GM12872 (cell line): ENCODE data around the gene THAP3.

ENCODE experiments used
- TF ChIP-seq, protein P1 (sequence below): IDR thresholded peaks from 3 replicates; pipeline ENCODE4 v1.5.1; 2011; ENCODE audit warnings: low read depth, mild to moderate bottlenecking, low read length, moderate library complexity; ENCODE audit not compliant: insufficient read depth

The THAP3 gene

DNA sequence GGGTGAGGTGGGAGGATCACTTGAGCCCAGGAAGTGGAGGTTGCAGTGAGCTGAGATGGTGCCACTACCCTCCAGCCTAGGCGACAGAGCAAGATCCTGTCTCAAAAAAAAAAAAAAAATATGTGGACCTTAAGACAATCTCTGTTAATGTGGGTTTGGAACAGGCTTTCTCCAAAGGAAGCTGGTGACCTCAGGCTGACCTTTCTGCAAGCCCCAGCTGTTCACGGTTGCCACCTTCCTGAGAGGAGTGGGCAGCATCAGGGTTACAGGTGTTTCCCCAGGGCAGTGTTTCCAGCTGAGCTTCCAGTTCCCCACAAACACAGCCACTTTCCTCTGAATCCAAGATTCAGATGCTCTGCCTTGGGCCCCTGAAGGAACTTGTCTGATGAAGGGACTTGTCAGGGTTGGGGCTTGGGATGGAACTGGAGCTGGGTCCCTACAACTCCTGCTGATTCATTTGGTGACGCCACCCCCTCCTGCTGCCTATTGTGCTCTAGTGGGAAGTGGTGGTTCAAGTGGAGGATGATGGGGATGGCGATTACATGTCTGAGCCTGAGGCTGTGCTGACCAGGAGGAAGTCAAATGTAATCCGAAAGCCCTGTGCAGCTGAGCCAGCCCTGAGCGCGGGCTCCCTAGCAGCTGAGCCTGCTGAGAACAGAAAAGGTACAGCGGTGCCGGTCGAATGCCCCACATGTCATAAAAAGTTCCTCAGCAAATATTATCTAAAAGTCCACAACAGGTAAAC lies 42.9 kb upstream of the THAP3 start:
- TF ChIP-seq, protein P1, sequence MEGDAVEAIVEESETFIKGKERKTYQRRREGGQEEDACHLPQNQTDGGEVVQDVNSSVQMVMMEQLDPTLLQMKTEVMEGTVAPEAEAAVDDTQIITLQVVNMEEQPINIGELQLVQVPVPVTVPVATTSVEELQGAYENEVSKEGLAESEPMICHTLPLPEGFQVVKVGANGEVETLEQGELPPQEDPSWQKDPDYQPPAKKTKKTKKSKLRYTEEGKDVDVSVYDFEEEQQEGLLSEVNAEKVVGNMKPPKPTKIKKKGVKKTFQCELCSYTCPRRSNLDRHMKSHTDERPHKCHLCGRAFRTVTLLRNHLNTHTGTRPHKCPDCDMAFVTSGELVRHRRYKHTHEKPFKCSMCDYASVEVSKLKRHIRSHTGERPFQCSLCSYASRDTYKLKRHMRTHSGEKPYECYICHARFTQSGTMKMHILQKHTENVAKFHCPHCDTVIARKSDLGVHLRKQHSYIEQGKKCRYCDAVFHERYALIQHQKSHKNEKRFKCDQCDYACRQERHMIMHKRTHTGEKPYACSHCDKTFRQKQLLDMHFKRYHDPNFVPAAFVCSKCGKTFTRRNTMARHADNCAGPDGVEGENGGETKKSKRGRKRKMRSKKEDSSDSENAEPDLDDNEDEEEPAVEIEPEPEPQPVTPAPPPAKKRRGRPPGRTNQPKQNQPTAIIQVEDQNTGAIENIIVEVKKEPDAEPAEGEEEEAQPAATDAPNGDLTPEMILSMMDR: no peak

DNA sequence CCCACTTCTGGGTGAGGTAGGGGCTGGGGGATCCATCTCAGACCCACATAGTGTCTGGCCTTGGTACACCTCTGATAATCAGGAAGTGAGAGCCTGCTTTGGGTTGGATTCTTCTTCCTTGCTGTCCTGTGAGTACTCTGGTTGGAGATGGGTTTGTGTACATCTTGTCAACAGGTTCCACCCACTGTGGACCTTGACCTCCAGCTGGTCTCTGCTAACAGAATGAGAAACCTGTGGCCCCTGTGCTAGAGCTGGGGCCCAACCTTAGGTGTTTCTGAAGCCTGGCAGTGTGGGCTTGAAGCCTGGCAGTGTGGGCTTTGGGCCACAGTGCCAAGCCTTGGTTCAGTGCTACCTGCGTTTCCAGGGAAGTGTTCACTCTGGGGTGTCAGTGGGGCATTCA lies 42.3 kb upstream of the THAP3 start:
- TF ChIP-seq, protein P1: no peak

DNA sequence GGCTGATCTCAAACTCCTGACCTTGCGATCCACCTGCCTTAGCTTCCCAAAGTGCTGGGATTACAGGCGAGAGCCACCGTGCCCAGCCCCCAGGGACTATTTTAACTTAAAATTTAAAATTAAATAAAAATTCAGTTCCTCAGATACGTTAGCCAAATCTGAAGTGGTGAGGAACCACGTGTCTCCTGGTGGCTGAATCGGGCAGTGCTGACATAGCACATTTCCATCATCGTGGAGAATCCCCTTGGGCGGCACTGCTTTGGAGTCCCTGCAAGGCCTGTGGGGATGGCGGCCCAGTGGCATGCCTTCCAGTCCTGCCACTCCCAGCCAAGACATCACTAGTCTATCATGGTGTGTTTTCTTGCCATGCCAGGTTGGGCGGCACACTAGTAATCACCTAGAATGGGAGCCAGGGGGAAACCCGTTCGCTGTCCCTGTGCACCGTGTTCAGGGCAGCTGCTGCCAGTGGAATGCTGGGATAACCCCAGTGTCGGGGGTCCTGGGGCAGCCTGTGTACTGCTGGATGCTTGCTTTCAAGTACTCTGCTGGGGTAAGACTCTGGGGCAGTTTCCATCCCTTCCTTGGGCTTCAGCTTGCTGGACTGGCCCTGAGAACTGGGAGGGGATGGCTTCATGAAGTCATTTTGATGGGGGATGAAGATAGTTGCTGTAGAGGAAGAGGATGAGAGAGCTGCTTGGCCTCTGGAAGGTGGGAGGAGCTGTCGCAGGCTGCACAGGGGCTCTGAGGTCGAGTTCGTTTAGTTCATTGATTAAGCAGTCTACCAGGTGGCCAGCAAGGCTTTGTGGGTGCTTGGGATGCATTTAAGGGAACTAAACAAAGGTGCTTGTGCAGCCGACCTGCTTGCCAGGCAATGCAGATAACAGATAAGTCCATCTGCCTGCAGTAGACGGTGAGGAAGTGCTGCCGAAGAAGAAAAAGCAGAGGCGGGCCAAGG lies 40.3 kb upstream of the THAP3 start:
- TF ChIP-seq, protein P1: no peak

DNA sequence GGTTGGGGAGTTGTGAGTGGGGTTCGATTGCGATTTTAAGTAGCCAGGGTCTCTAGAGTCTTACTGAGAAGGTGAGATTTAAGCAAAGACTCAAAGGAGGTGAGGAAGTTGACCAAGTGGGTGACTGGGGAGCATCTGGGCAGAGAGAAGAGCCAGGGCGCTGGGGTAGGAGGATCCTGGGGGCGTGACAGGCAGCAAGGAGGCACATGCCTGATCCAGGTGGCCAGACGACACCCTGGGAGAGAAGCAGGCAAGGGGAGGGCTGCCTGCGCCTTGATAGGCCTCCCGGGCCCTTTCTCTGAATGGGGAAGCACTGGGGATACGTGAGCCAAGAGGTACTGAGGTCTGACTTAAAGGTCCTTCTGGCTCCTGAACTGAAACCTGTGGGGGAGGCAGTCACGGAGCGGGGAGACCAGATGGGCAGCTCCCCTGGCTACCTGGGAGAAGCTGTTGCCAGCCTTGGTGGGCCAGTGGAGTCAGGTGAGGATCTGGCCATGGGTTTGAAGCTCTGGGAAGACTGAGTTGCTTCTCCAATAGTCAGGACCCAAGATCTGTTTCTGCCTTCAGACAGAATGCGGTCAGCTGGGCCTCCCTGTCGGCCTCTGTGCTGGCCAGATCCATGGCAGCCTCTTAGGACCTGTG lies 39.5 kb upstream of the THAP3 start:
- TF ChIP-seq, protein P1: no peak

DNA sequence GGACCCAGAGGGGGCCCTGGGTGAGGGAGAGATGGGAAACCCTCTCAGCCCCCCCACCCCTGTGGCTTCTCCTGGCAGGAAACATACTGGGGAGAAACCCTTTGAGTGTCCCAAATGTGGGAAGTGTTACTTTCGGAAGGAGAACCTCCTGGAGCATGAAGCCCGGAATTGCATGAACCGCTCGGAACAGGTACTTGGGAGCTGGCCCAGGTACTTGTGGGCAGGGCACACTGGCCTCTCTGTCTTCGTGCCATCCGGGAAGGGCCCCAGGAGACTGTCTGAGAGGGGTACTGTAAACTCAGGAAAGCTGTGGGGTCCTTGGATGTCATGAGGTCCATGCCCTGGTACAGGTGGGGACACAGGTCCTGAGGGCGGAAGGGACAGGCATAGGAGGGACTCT lies 38.8 kb upstream of the THAP3 start:
- TF ChIP-seq, protein P1: no peak

DNA sequence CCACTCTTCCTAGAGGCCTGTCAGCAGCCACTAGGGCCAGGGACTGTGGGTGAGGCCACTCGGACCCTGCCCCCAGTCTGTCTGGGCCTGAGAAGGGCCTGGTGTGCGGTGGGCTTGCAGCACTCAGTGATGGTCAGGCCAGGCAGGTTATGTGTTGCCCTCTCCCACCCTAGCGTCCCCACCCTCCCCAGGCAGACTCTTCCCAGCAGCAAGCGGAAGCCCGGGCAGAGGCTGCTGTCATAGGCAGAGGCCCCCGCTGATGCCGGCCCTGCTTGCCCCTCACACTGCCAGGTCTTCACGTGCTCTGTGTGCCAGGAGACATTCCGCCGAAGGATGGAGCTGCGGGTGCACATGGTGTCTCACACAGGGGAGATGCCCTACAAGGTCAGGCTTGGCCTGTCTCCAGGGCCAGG lies 38.3 kb upstream of the THAP3 start:
- TF ChIP-seq, protein P1: no peak

DNA sequence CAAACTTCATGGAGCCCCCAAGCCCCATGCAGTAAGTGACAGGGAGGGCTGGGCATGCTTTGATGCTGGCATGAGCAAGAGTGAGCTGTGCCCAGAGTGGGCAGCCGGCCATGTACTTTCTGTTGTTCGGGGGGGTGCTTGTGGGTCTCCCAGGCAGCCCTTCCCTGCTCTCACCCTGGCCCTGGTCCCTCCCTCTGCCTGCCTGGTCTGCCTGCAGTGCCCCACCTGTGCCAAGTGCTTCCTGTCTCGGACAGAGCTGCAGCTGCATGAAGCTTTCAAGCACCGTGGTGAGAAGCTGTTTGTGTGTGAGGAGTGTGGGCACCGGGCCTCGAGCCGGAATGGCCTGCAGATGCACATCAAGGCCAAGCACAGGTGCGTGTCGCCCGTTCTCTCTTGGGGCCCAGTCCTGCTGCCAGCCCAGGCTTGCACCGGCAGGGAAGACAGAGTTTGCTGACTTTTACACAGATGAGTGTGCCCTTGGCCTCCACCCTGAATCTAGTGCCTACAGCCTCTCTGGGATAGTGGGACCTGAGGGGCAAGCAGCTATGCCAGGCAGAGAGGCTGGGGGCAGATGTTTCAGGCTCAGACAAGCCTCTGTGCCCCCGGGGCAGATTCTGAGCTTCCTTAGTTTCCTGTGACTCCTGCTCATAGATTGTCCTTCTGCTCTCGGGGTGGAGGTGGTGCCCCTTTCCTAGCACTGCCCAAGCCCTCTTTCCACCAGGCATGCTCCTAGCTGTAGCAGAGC lies 37.2 kb upstream of the THAP3 start:
- TF ChIP-seq, protein P1: no peak
